HUES48 (cell line): Measurements from ENCODE around the gene UBR2.
A peak's percentile ranks its signal among the peaks of the same experiment; 100 is the strongest.
"Not testable (repeated sequence)": the region's sequence is repeated elsewhere in the genome, so short reads cannot be mapped to it uniquely, and the experiment has no call there.

ENCODE experiments used
- H3K27ac ChIP-seq: one replicate; pipeline ENCODE4 v1.7.0; 2013; ENCODE audit warnings: low read depth, low read length, inconsistent platforms
- H3K27me3 ChIP-seq: 2 replicates; pipeline ENCODE4 v1.6.1; 2013; ENCODE audit warnings: mild to moderate bottlenecking, low read length; ENCODE audit not compliant: control insufficient read depth, insufficient read depth
- H3K36me3 ChIP-seq: 2 replicates; pipeline ENCODE4 v1.6.1; 2013; ENCODE audit warnings: low read length; ENCODE audit not compliant: control insufficient read depth, insufficient read depth
- H3K4me1 ChIP-seq: 2 replicates; pipeline ENCODE4 v1.6.1; 2013; ENCODE audit warnings: mild to moderate bottlenecking, low read length; ENCODE audit not compliant: control insufficient read depth, insufficient read depth
- H3K4me3 ChIP-seq: 2 replicates; pipeline ENCODE4 v1.5.1; 2013; ENCODE audit warnings: mild to moderate bottlenecking, low read depth, low read length
- H3K9ac ChIP-seq: 2 replicates; pipeline ENCODE4 v1.6.1; 2013; ENCODE audit warnings: mild to moderate bottlenecking, low read depth, low read length, moderate library complexity
- H3K9me3 ChIP-seq: 2 replicates; pipeline ENCODE4 v1.6.1; 2013; ENCODE audit warnings: low read length; ENCODE audit not compliant: control insufficient read depth, insufficient read depth

Gene UBR2

DNA sequence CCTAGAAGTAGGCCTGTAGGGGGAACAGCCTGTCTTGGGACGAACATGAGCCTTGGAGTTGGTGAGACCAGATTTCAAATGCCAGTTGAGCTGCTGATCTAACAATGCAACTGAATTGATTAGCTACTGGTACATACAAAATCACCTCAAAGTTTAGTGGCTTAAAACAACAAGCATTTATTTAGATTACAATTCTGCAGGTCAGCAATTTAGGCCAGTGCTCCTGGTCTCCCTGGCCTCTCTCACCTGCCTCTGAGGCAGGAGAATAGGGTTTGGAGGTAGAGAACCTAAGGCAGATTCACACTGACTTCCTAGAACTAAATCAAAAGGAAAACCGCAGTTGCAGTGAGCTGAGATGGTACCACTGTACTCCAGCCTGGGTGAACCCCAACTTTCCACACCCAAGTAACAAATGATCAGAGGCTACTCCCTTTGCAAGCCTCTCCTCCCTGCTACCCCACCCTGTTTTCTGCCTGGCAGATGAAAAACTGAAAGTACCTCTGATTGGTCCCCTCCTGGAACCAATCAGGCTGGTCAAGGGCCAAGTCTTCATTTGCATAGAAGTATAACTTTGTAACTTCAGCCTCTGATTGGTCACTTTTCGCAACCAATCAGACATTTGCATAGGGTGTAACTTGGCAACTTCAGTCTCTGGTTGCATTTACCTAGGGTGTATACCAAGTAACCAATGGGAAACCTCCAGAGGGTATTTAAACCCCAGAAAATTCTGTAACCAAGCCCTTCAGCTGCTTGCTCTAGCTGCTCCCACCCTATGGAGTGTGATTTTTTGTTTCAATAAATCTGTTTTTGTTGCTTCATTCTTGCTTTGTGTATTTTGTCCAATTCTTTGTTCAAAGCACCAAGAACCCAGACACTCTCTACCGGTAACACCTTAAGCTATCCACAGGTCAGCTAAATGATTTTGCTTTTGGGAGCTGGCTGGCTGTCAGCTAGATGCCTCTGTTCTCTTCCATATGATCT lies 8.1 kb upstream of the UBR2 start:
- no peak overlapping the region for H3K27ac ChIP-seq
- H3K4me1 ChIP-seq: no peaks in the 10 kb centered on the region
- no peaks in the 10 kb centered on the region for H3K36me3 ChIP-seq
- H3K9ac ChIP-seq: no peak overlapping the region
- no peaks in the 10 kb centered on the region for H3K9me3 ChIP-seq
- H3K27me3 ChIP-seq: no peaks in the 10 kb centered on the region
- no peak overlapping the region for H3K4me3 ChIP-seq

DNA sequence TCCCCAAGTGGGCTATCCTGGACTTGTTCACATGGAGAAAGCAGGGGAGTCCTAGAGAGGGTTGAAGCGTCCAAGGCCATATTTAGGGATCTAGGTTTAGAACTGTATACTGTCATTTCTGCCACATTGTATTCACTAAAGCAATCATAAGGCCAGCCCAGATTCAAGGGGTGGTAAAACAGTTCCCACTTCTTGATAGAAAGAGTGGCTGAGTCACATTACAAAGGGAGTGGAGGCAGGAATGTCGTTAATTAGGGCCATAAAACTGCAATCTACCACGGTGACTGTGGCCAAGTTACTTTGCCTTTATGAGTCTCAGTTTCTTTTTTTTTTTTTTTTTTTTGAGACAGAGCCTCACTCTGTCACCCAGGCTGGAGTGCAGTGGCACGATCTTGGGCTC lies 7.4 kb upstream of the UBR2 start:
- no peaks in the 10 kb centered on the region for H3K9me3 ChIP-seq
- H3K4me3 ChIP-seq: no peak overlapping the region
- no peaks in the 10 kb centered on the region for H3K36me3 ChIP-seq
- H3K27me3 ChIP-seq: no peaks in the 10 kb centered on the region
- no peak overlapping the region for H3K27ac ChIP-seq
- H3K4me1 ChIP-seq: no peaks in the 10 kb centered on the region
- no peak overlapping the region for H3K9ac ChIP-seq

DNA sequence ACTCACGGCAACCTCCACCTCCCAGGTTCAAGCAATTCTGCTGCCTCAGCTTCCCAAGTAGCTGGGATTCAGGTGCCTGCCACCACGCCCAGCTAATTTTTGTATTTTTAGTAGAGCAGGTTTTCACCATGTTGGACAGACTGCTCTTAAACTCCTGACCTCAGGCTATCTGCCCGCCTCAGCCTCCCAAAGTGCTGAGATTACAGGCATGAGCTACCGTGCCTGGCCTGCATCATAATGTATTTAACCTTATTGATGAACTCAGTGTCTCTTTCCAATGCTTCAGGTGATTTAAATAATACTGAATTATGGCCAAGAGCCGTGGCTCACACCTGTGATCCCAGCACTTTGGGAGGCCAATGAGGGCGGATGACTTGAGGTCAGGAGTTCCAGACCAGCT lies 4.6 kb upstream of the UBR2 start:
- not testable (repeated sequence) for H3K4me3 ChIP-seq, H3K9me3 ChIP-seq, H3K36me3 ChIP-seq, H3K27me3 ChIP-seq, H3K27ac ChIP-seq, H3K9ac ChIP-seq, H3K4me1 ChIP-seq

DNA sequence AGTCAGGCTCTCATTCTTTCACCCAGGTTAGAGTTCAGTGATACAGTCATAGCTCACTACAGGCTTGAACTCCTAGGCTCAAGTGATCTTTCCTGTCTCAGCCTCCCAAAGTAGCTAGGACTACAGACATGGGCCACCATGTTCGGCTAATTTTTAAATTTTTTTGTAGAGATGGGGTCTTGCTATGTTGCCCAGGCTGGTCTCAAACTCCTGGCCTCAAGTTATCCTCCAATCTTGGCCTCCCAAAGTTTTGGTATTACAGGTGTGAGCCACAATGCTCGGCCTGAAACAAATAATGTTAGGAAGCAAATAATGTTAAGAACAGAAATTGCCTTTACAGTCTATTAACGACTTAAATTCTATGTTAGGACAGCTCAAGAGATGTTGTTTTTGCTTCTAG lies 1.8 kb upstream of the UBR2 start:
- Histone ChIP-seq H3K4me3 (no peak overlapping the region), H3K27ac (no peak overlapping the region), H3K27me3 (no peaks in the 10 kb centered on the region), H3K9ac (no peak overlapping the region), H3K4me1 (no peaks in the 10 kb centered on the region), H3K9me3 (no peaks in the 10 kb centered on the region), H3K36me3 (no peaks in the 10 kb centered on the region)

DNA sequence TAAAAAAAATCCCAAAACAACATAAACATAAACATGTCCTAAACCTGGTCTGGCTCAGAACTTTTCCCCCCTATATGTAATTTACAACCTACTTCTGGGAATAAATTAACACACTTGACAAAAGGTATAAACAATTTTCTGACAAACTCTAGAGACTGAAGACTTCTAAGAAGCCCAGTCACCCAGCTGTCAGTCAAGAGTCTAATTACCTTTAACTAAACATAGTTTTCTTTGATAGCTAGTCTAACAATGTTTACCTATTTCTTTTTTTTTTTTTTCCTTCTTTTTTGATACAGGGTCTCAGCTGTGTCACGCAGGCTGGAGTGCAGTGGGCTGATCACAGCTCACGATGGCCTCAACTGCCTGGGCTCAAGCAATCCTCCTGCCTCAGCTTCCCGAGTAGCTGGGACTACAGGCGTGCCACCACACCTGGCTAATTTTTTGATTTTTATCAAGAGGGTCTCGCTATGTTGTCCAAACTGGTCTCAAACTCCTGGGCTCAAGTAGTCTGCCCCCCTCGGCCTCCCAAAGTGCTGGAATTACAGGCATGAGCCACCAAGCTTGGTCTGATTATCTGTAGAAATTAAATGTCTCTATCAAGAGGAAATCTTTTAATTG lies 932 bp upstream of the UBR2 start:
- Histone ChIP-seq H3K9me3 (no peaks in the 10 kb centered on the region), H3K36me3 (no peaks in the 10 kb centered on the region), H3K4me3 (no peak overlapping the region), H3K9ac (no peak overlapping the region), H3K27ac (no peak overlapping the region), H3K27me3 (no peaks in the 10 kb centered on the region), H3K4me1 (no peaks in the 10 kb centered on the region)

DNA sequence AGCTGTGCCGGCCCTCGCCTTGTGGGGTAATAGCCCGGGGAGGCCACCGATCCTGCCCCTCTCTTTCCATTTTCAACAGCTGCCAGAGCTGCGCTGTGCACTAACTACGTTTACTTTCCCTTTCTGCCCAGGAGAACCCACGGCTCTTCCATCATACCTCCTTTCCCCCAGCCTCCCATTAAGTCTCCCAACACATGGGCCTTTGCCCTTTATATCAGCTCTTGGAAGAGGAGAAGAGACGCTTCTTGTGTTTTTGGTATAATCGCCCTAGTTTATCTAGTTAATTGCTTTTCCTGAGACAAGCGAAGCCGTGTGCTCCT lies 637 bp downstream of the UBR2 start:
- Histone ChIP-seq H3K9ac (peak overlapping the region; percentile 87), H3K27ac (peak overlapping the region; percentile 94), H3K4me3 (peak overlapping the region; percentile 99), H3K9me3 (no peaks in the 10 kb centered on the region), H3K4me1 (no peaks in the 10 kb centered on the region), H3K27me3 (no peaks in the 10 kb centered on the region), H3K36me3 (no peaks in the 10 kb centered on the region)

DNA sequence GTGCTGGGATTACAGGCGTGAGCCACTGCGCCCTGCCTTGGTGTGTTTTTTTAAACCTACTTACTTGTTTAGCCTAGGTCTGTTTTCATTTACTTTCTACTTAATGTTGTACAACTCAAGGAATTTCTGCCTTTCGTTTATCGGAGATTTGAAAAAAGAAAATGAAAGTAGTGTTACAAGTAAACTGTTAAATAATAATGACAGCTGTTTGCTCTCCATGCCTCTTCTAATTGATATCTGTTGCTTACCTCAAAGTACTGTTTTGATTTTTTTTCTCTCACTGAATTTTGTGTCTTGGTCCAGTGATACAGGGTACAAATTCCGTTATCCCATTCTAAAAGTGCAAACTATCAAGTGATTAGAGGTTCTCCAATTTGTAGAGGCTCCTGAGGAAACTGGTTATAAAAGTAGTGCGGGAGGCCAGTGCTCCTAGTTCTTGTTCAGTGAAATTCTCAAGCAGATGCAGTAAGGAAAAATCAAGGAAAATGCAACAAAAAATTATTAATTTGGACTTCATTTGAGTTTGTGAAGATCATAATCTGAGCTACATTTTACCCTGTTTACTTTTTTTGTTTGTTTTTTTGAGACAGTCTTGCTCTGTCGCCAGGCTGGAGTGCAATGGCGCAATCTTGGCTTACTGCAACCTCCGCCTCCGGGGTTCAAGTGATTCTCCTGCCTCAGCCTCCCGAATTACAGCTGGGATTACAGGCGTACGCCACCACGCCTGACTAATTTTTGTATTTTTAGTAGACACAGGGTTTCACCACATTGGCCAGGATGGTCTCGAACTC lies 2.2 kb downstream of the UBR2 start:
- Histone ChIP-seq H3K9me3 (no peaks in the 10 kb centered on the region), H3K4me3 (peak overlapping the region; percentile 99; the same call in 1 of the 2 replicates), H3K9ac (no peak overlapping the region), H3K4me1 (no peaks in the 10 kb centered on the region), H3K36me3 (no peaks in the 10 kb centered on the region), H3K27me3 (no peaks in the 10 kb centered on the region), H3K27ac (no peak overlapping the region)

DNA sequence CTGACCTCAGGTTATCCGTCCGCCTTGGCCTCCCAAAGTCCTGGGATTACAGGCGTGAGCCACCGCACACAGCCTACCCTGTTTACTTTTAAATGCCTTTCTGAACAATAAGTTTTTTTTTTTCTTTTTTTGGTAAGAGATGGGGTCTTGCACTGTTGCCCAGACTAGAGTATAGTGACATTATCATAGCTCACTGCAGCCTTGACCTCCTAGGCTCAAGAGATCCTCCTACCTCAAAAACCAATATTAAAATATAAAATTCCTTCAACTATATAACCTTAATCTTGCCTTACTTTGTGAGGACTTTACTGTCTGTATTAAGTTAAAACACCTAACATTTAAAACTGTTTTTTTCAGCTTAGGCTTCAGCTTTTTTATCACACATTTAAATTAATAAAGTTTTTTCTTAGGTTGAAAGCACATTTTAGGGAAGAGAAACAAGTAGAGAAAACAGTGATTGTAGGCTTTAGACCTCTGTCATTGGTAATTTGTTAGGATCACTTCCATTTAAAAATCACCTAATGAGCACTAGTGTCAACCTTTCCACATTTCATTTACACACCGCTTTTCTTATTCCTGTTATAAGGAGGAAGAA lies 2.9 kb downstream of the UBR2 start:
- no peak overlapping the region for H3K9ac ChIP-seq
- no peaks in the 10 kb centered on the region for H3K36me3 ChIP-seq
- H3K27me3 ChIP-seq: no peaks in the 10 kb centered on the region
- no peak overlapping the region for H3K4me3 ChIP-seq
- no peaks in the 10 kb centered on the region for H3K9me3 ChIP-seq
- no peak overlapping the region for H3K27ac ChIP-seq
- no peaks in the 10 kb centered on the region for H3K4me1 ChIP-seq

DNA sequence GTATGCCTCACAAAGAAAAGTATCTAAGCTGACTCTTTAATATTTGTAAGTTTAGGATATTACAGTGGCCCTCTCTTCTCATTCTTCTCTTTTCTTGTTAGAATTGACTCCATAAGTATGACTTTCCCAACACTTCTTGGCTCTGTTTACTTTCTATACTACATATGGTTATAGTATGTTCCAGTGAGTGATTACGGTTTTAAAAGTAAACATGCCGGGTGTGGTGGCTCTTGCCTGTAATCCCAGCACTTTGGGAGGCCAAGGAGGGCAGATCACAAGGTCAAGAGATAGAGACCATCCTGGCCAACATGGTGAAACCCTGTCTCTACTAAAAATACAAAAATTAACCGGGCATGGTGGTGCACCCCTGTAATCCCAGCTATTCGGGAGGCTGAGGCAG lies 3.4 kb downstream of the UBR2 start:
- H3K27me3 ChIP-seq, H3K36me3 ChIP-seq, H3K27ac ChIP-seq, H3K4me3 ChIP-seq, H3K4me1 ChIP-seq, H3K9ac ChIP-seq, H3K9me3 ChIP-seq: not testable (repeated sequence)

DNA sequence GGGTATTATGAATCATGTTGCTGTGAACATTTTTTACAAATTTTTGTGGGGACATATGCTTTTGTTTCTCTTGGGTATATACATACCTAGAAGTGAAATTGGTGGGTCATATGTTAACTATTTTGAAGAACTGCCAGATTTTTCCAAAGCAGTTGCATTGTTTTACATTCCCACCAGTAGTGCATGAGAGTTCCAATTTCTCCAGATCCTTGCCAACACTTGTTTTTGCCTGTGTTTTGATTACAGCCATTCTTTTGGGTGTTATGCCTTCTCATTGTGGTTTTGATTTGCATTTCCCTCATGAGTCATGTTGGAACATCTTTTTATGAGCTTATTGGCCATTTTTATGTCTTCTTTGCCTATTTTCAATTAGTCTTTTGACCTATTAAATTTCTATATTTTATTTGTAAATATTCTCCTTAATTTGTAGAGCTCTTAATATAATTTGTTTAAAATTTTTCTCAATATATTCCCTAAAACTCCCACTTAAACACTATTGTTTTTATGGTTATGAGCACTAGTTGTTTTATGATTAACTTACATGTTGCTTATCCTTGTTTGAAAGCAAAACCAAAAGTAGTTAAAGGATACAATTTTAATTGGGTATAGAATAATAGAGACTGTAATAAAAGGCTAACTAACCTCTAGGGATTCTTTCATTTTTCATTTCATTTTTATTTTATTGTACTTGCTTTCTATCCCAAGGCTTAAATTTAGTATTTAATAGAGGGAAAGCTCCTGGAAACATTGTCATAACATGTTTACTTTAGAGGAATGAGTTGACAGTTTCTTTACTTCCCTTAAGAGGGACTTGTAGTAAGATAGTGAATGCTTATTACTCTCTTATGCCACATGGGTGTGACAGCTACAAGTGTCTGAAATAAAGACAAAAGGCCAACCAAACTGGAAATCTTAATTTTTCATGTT lies 5.5 kb downstream of the UBR2 start:
- H3K36me3 ChIP-seq: peaks cover 8% of the 10 kb centered on the region; the same call in 1 of the 2 replicates
- H3K4me3 ChIP-seq: no peak overlapping the region
- no peak overlapping the region for H3K9ac ChIP-seq
- no peaks in the 10 kb centered on the region for H3K27me3 ChIP-seq
- no peak overlapping the region for H3K27ac ChIP-seq
- H3K9me3 ChIP-seq: no peaks in the 10 kb centered on the region
- H3K4me1 ChIP-seq: peaks cover 5% of the 10 kb centered on the region; the same call in 1 of the 2 replicates
